PFSK-1 (cell line): ENCODE measurements around the gene VSIG10L.

Experiments
- FOXP2 ChIP-seq: optimal IDR thresholded peaks from 2 replicates; pipeline ENCODE3; 2011; ENCODE audit warnings: borderline replicate concordance, control low read depth, inconsistent platforms; ENCODE audit not compliant: insufficient read depth; ENCODE audit errors: extremely low read length, extremely low read depth
- POLR2AphosphoS5 ChIP-seq: IDR thresholded peaks from 2 replicates; pipeline ENCODE4 v1.6.1; 2012; ENCODE audit warnings: low read depth, mild to moderate bottlenecking, control low read depth, low read length, moderate library complexity
- REST ChIP-seq, 2 experiments: IDR thresholded peaks; 2 replicates each; pipeline versions ENCODE4 v1.6.1 to v1.8.0; 2011 to 2012; ENCODE audit warnings: low read depth in 2 of 2, low read length in 2 of 2, control low read depth in 1 of 2, inconsistent platforms in 1 of 2, mild to moderate bottlenecking in 1 of 2, moderate library complexity in 1 of 2; ENCODE audit not compliant: insufficient read depth in 1 of 2
- SIN3A ChIP-seq: IDR thresholded peaks from 2 replicates; pipeline ENCODE4 v1.6.1; 2012; ENCODE audit warnings: mild to moderate bottlenecking, low read length, moderate library complexity, borderline replicate concordance; ENCODE audit not compliant: insufficient read depth
- TAF1 ChIP-seq: IDR thresholded peaks from 2 replicates; pipeline ENCODE4 v1.6.1; 2012; ENCODE audit warnings: low read length, control low read depth, borderline replicate concordance; ENCODE audit not compliant: insufficient read depth

Gene VSIG10L

GRCh38 chr19:51367565-51368365, 25.8 kb upstream of the VSIG10L start:
- no peak for TF ChIP-seq SIN3A
- TF ChIP-seq POLR2AphosphoS5, result peak; percentile 85
- TF ChIP-seq FOXP2, result no peak
- TF ChIP-seq TAF1, result no peak
- 0 out of 4 replicates have a peak, but pooled peaks of 1 of the 2 experiments have one; percentile 31 for TF ChIP-seq REST (IDR thresholded peaks at IDR 0.05; ENCODE audit: insufficient read depth in 1 of 2, low read depth in 2 of 2, low read length in 2 of 2)

GRCh38 chr19:51367255-51367564, 25.3 kb upstream of the VSIG10L start:
- TF ChIP-seq REST (IDR thresholded peaks at IDR 0.05; ENCODE audit: insufficient read depth in 1 of 2, low read depth in 2 of 2, low read length in 2 of 2) (no peak), POLR2AphosphoS5 (peak; percentile 74; the same call in 1 of the 2 replicates), TAF1 (0 out of 2 replicates have a peak, but pooled peaks have one; percentile 20)

- peak; percentile 94 for TF ChIP-seq POLR2AphosphoS5
- TF ChIP-seq TAF1, result peak; percentile 74; the same call in 1 of the 2 replicates
- no peak for TF ChIP-seq REST (IDR thresholded peaks at IDR 0.05; ENCODE audit: insufficient read depth in 1 of 2, low read depth in 2 of 2, low read length in 2 of 2)
- no peak; the same call in 1 of the 2 replicates for TF ChIP-seq SIN3A
Measured at GRCh38 chr19:51366389-51367254, 24.7 kb upstream of the VSIG10L start.

- 0 out of 2 replicates have a peak, but pooled peaks have one; percentile 13 for TF ChIP-seq TAF1
- TF ChIP-seq REST (IDR thresholded peaks at IDR 0.05; ENCODE audit: insufficient read depth in 1 of 2, low read depth in 2 of 2, low read length in 2 of 2), result 0 out of 4 replicates have a peak, but pooled peaks of 1 of the 2 experiments have one; percentile 18
- TF ChIP-seq SIN3A, result no peak
- TF ChIP-seq FOXP2, result no peak
- peak; percentile 7; the same call in 1 of the 2 replicates for TF ChIP-seq POLR2AphosphoS5
Measured at GRCh38 chr19:51365965-51366388, 24.0 kb upstream of the VSIG10L start, which contains the start of gene ETFB. TSS of gene ETFB (minus strand) at chr19:51366388. CDS start at chr19:51366326, 62 bp downstream.
